ENCODE results near the gene NELL2.

Gene NELL2

GRCh38 chr12:44616402-44616801 lies 259.7 kb downstream of the NELL2 start:
- peak; percentile 24 for DNase-seq (ENCODE audit: low spot score)

- no peak for DNase-seq (ENCODE audit: low spot score)
These were observed 264.6 kb downstream of the NELL2 start for GRCh38 chr12:44611538-44611937.

- no peak for DNase-seq (ENCODE audit: low spot score)
These were observed 272.4 kb downstream of the NELL2 start for GRCh38 chr12:44603701-44604100.

- DNase-seq (ENCODE audit: low spot score): no peak
These were observed 283.5 kb downstream of the NELL2 start for GRCh38 chr12:44592626-44593025.

GRCh38 chr12:44589697-44590096 lies 286.4 kb downstream of the NELL2 start:
- DNase-seq (ENCODE audit: low spot score): peak; percentile 62

GRCh38 chr12:44588651-44589050 lies 287.5 kb downstream of the NELL2 start:
- no peak for DNase-seq (ENCODE audit: low spot score)

GRCh38 chr12:44584625-44585024 lies 291.5 kb downstream of the NELL2 start:
- DNase-seq (ENCODE audit: low spot score): no peak

- peak; percentile 70 for DNase-seq (ENCODE audit: low spot score)
These were observed 293.6 kb downstream of the NELL2 start for GRCh38 chr12:44582521-44582920.

GRCh38 chr12:44581642-44582242 lies 294.4 kb downstream of the NELL2 start:
- no peak for DNase-seq (ENCODE audit: low spot score)

- no peak for DNase-seq (ENCODE audit: low spot score)
These were observed 301.5 kb downstream of the NELL2 start for GRCh38 chr12:44574586-44574985.

GRCh38 chr12:44573723-44574122 lies 302.4 kb downstream of the NELL2 start:
- DNase-seq (ENCODE audit: low spot score): no peak

- DNase-seq (ENCODE audit: low spot score): no peak
These were observed 305.0 kb downstream of the NELL2 start for GRCh38 chr12:44571006-44571550.

- DNase-seq (ENCODE audit: low spot score): no peak
These were observed 306.0 kb downstream of the NELL2 start for GRCh38 chr12:44570036-44570583.

GRCh38 chr12:44565163-44565562 lies 311.0 kb downstream of the NELL2 start:
- DNase-seq (ENCODE audit: low spot score): no peak

- DNase-seq (ENCODE audit: low spot score): no peak
These were observed 312.6 kb downstream of the NELL2 start for GRCh38 chr12:44563486-44563885.

- no peak for DNase-seq (ENCODE audit: low spot score)
These were observed 317.6 kb downstream of the NELL2 start for GRCh38 chr12:44558340-44559100.

GRCh38 chr12:44555454-44555853 lies 320.7 kb downstream of the NELL2 start:
- DNase-seq (ENCODE audit: low spot score): no peak

- DNase-seq (ENCODE audit: low spot score): no peak
These were observed 324.5 kb downstream of the NELL2 start for GRCh38 chr12:44551631-44552030.

GRCh38 chr12:44550377-44550776 lies 325.7 kb downstream of the NELL2 start:
- no peak for DNase-seq (ENCODE audit: low spot score)

- no peak for DNase-seq (ENCODE audit: low spot score)
These were observed 330.1 kb downstream of the NELL2 start for GRCh38 chr12:44546060-44546459.

GRCh38 chr12:44544018-44544417 lies 332.1 kb downstream of the NELL2 start:
- DNase-seq (ENCODE audit: low spot score): no peak

GRCh38 chr12:44542716-44543115 lies 333.4 kb downstream of the NELL2 start:
- peak; percentile 1 for DNase-seq (ENCODE audit: low spot score)

GRCh38 chr12:44537354-44537753 lies 338.8 kb downstream of the NELL2 start:
- no peak for DNase-seq (ENCODE audit: low spot score)
